ENCODE data around the gene ZDHHC14.
A peak's percentile ranks its signal among the peaks of the same experiment; 100 is the strongest.

Gene ZDHHC14

DNA sequence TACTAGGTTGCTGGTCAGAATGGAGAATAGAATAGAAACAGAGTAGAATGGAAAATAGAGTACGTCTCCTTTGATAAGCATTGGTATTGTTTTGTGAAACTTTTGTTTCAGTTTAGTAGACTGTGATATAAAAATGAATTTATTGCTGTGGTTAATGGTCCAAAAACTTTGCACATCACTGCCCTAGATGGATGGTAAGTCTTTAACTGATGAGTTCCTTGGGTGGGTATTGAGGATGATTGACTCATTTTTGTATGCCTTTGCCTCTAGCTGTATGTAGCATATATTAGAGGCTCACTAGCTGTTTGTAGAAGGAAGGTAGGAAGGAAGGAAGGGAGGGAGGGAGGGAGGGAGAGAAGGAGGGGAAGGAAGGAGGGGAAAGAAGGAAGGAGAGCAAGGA, 48.3 kb downstream of the ZDHHC14 start:
- Histone ChIP-seq H3K4me1 (ENCODE audit: control insufficient read depth, insufficient read depth, low read length) (peaks cover 4% of the 10 kb centered on the region), H3K36me3 (ENCODE audit: control insufficient read depth in 2 of 2, insufficient read depth in 2 of 2, low read length in 2 of 2) (no peaks in the 10 kb centered on the region), H3K27me3 (ENCODE audit: control insufficient read depth in 1 of 2, insufficient read depth in 2 of 2, low read length in 2 of 2) (no peaks in the 10 kb centered on the region), H3K9me3 (ENCODE audit: control insufficient read depth in 2 of 2, low read length in 2 of 2) (no peaks in the 10 kb centered on the region), H3K4me3 (ENCODE audit: low read length in 2 of 2) (no peak overlapping the region), H3K9ac (ENCODE audit: low read length in 2 of 2) (no peak overlapping the region), H3K27ac (ENCODE audit: low read length) (no peak overlapping the region)

- Histone ChIP-seq H3K9me3 (ENCODE audit: control insufficient read depth in 2 of 2, low read length in 2 of 2) (no peaks in the 10 kb centered on the region), H3K4me3 (ENCODE audit: low read length in 2 of 2) (no peak overlapping the region), H3K9ac (ENCODE audit: low read length in 2 of 2) (no peak overlapping the region), H3K27me3 (ENCODE audit: control insufficient read depth in 1 of 2, insufficient read depth in 2 of 2, low read length in 2 of 2) (no peaks in the 10 kb centered on the region), H3K36me3 (ENCODE audit: control insufficient read depth in 2 of 2, insufficient read depth in 2 of 2, low read length in 2 of 2) (no peaks in the 10 kb centered on the region), H3K4me1 (ENCODE audit: control insufficient read depth, insufficient read depth, low read length) (peaks cover 6% of the 10 kb centered on the region), H3K27ac (ENCODE audit: low read length) (no peak overlapping the region)
Observed at GRCh38 chr6:157430834-157431233, 49.8 kb downstream of the ZDHHC14 start.

DNA sequence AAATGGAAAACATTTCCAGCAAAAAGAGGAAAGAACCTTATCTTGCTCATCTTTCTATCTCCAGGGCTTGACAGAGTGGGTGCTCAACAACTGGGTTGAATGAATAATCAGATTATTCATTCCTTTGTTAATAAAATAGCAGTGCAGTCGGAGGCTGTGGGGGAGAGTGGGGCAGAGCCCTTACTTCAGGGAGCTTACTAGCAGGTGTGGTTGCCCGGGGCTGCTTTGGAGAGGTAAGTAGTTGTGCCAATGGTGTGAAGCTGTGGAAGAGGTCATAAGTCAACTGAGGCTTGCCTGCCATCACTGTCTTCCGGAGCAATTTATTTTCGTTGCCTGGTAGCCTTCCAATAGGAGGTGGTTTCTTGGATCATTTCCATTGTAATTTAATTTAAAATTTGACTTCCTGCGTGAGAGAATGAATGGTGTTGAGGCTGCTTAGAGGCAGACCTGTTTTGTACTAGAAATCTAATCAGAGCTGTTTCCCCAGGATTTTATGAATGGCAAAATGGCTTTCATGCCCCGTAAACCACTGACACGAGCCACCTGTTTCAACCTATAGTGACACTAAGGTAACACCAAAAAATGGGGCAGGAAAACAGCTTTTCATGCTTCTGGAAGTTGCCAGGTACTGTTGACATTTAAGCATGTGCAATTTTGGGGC, 51.4 kb downstream of the ZDHHC14 start:
- H3K4me1 ChIP-seq (ENCODE audit: control insufficient read depth, insufficient read depth, low read length) = peaks cover 6% of the 10 kb centered on the region
- H3K27me3 ChIP-seq (ENCODE audit: control insufficient read depth in 1 of 2, insufficient read depth in 2 of 2, low read length in 2 of 2) = no peaks in the 10 kb centered on the region
- H3K27ac ChIP-seq (ENCODE audit: low read length) = no peak overlapping the region
- no peaks in the 10 kb centered on the region for H3K9me3 ChIP-seq (ENCODE audit: control insufficient read depth in 2 of 2, low read length in 2 of 2)
- no peak overlapping the region for H3K9ac ChIP-seq (ENCODE audit: low read length in 2 of 2)
- no peaks in the 10 kb centered on the region for H3K36me3 ChIP-seq (ENCODE audit: control insufficient read depth in 2 of 2, insufficient read depth in 2 of 2, low read length in 2 of 2)
- no peak overlapping the region for H3K4me3 ChIP-seq (ENCODE audit: low read length in 2 of 2)

GRCh38 chr6:157432892-157433265, 51.9 kb downstream of the ZDHHC14 start:
- Histone ChIP-seq H3K4me1 (ENCODE audit: control insufficient read depth, insufficient read depth, low read length) (peaks cover 6% of the 10 kb centered on the region), H3K4me3 (ENCODE audit: low read length in 2 of 2) (no peak overlapping the region)

GRCh38 chr6:157433678-157434081, 52.7 kb downstream of the ZDHHC14 start:
- Histone ChIP-seq H3K27ac (ENCODE audit: low read length) (no peak overlapping the region), H3K4me3 (ENCODE audit: low read length in 2 of 2) (no peak overlapping the region), H3K9ac (ENCODE audit: low read length in 2 of 2) (no peak overlapping the region), H3K36me3 (ENCODE audit: control insufficient read depth in 2 of 2, insufficient read depth in 2 of 2, low read length in 2 of 2) (no peaks in the 10 kb centered on the region), H3K27me3 (ENCODE audit: control insufficient read depth in 1 of 2, insufficient read depth in 2 of 2, low read length in 2 of 2) (no peaks in the 10 kb centered on the region), H3K4me1 (ENCODE audit: control insufficient read depth, insufficient read depth, low read length) (peaks cover 6% of the 10 kb centered on the region), H3K9me3 (ENCODE audit: control insufficient read depth in 2 of 2, low read length in 2 of 2) (no peaks in the 10 kb centered on the region)

More at GRCh38 chr6:157432892-157433265, 51.9 kb downstream of the ZDHHC14 start:
- no peaks in the 10 kb centered on the region for H3K27me3 ChIP-seq (ENCODE audit: control insufficient read depth in 1 of 2, insufficient read depth in 2 of 2, low read length in 2 of 2)
- H3K36me3 ChIP-seq (ENCODE audit: control insufficient read depth in 2 of 2, insufficient read depth in 2 of 2, low read length in 2 of 2) = no peaks in the 10 kb centered on the region
- H3K9me3 ChIP-seq (ENCODE audit: control insufficient read depth in 2 of 2, low read length in 2 of 2) = no peaks in the 10 kb centered on the region
- H3K27ac ChIP-seq (ENCODE audit: low read length) = no peak overlapping the region
- H3K9ac ChIP-seq (ENCODE audit: low read length in 2 of 2) = no peak overlapping the region

- Histone ChIP-seq H3K27me3 (ENCODE audit: control insufficient read depth in 1 of 2, insufficient read depth in 2 of 2, low read length in 2 of 2) (no peaks in the 10 kb centered on the region), H3K9ac (ENCODE audit: low read length in 2 of 2) (peak overlapping the region in 1 of 2 donors; percentile 57), H3K9me3 (ENCODE audit: control insufficient read depth in 2 of 2, low read length in 2 of 2) (no peaks in the 10 kb centered on the region), H3K4me3 (ENCODE audit: low read length in 2 of 2) (peak overlapping the region; percentile 21 to 35), H3K36me3 (ENCODE audit: control insufficient read depth in 2 of 2, insufficient read depth in 2 of 2, low read length in 2 of 2) (no peaks in the 10 kb centered on the region), H3K27ac (ENCODE audit: low read length) (peak overlapping the region; percentile 41), H3K4me1 (ENCODE audit: control insufficient read depth, insufficient read depth, low read length) (peaks cover 6% of the 10 kb centered on the region)
Observed at GRCh38 chr6:157434349-157435033, 53.5 kb downstream of the ZDHHC14 start.

DNA sequence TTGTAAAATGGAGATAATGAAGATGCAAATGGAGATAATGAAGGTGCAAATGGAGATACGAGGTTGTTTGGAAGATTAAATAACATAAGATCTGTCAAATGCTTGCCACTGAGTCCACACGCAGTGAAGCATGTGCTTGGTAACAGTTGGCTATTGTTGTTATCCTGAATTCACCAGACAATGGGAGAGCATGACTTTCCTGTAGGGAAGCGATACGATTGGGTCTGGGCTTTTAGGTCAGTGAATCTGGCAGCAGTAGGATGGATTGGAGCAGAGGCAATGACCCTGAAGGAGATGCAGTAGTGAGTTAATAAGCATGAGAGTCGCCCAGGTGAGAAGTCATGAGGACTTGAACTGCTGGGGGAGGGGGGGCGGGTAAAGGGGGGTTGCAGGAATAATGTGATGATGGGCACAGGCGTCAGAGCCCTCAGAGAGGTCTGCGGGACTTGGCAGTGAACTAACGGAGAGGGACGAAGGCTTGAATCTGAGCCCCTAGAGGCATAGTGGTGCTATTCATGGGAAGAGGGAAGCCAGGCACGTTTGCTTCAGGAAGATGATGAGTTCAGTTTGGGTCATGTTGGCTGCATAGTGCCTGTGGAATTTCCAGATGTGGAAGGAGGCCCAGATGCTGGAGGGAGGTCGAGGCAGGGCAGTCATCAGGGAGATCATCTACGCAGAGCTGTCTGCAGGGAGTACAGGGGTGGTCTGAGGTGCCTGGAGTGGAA, 55.4 kb downstream of the ZDHHC14 start:
- no peak overlapping the region for H3K4me3 ChIP-seq (ENCODE audit: low read length in 2 of 2)
- H3K9me3 ChIP-seq (ENCODE audit: control insufficient read depth in 2 of 2, low read length in 2 of 2) = no peaks in the 10 kb centered on the region
- H3K4me1 ChIP-seq (ENCODE audit: control insufficient read depth, insufficient read depth, low read length) = peaks cover 6% of the 10 kb centered on the region
- no peak overlapping the region for H3K9ac ChIP-seq (ENCODE audit: low read length in 2 of 2)
- H3K36me3 ChIP-seq (ENCODE audit: control insufficient read depth in 2 of 2, insufficient read depth in 2 of 2, low read length in 2 of 2) = no peaks in the 10 kb centered on the region
- no peak overlapping the region for H3K27ac ChIP-seq (ENCODE audit: low read length)
- no peaks in the 10 kb centered on the region for H3K27me3 ChIP-seq (ENCODE audit: control insufficient read depth in 1 of 2, insufficient read depth in 2 of 2, low read length in 2 of 2)

DNA sequence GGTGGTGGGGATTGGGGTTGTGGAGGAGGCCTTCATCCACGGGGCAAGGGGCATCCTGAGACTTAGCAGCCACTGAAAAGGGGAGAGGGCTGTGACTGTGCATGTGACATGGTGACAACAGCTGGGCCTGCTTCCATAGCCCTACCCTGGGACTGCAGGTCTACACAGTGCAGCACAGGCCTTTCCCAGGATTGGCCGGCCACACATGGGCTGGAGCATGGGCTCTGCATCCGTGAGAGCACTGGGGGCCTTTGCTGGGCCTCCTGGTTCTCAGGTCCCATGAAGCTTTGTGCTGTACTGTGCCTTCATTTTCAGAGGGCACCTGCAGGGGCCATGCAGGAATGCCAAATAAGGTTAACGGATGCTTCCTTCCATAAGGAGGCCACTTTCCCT, 56.0 kb downstream of the ZDHHC14 start:
- Histone ChIP-seq H3K4me1 (ENCODE audit: control insufficient read depth, insufficient read depth, low read length) (peaks cover 6% of the 10 kb centered on the region), H3K9me3 (ENCODE audit: control insufficient read depth in 2 of 2, low read length in 2 of 2) (no peaks in the 10 kb centered on the region), H3K27ac (ENCODE audit: low read length) (no peak overlapping the region), H3K4me3 (ENCODE audit: low read length in 2 of 2) (no peak overlapping the region), H3K27me3 (ENCODE audit: control insufficient read depth in 1 of 2, insufficient read depth in 2 of 2, low read length in 2 of 2) (no peaks in the 10 kb centered on the region), H3K36me3 (ENCODE audit: control insufficient read depth in 2 of 2, insufficient read depth in 2 of 2, low read length in 2 of 2) (no peaks in the 10 kb centered on the region), H3K9ac (ENCODE audit: low read length in 2 of 2) (no peak overlapping the region)

GRCh38 chr6:157438611-157439111, 57.7 kb downstream of the ZDHHC14 start:
- Histone ChIP-seq H3K27ac (ENCODE audit: low read length) (no peak overlapping the region), H3K4me3 (ENCODE audit: low read length in 2 of 2) (no peak overlapping the region)

GRCh38 chr6:157440171-157440570, 59.2 kb downstream of the ZDHHC14 start:
- H3K4me1 ChIP-seq (ENCODE audit: control insufficient read depth, insufficient read depth, low read length) = no peaks in the 10 kb centered on the region
- H3K27me3 ChIP-seq (ENCODE audit: control insufficient read depth in 1 of 2, insufficient read depth in 2 of 2, low read length in 2 of 2) = no peaks in the 10 kb centered on the region
- no peak overlapping the region for H3K4me3 ChIP-seq (ENCODE audit: low read length in 2 of 2)
- no peaks in the 10 kb centered on the region for H3K36me3 ChIP-seq (ENCODE audit: control insufficient read depth in 2 of 2, insufficient read depth in 2 of 2, low read length in 2 of 2)
- no peaks in the 10 kb centered on the region for H3K9me3 ChIP-seq (ENCODE audit: control insufficient read depth in 2 of 2, low read length in 2 of 2)
- H3K9ac ChIP-seq (ENCODE audit: low read length in 2 of 2) = no peak overlapping the region
- no peak overlapping the region for H3K27ac ChIP-seq (ENCODE audit: low read length)

More at GRCh38 chr6:157438611-157439111, 57.7 kb downstream of the ZDHHC14 start:
- Histone ChIP-seq H3K9ac (ENCODE audit: low read length in 2 of 2) (no peak overlapping the region), H3K4me1 (ENCODE audit: control insufficient read depth, insufficient read depth, low read length) (peaks cover 4% of the 10 kb centered on the region), H3K27me3 (ENCODE audit: control insufficient read depth in 1 of 2, insufficient read depth in 2 of 2, low read length in 2 of 2) (no peaks in the 10 kb centered on the region), H3K9me3 (ENCODE audit: control insufficient read depth in 2 of 2, low read length in 2 of 2) (no peaks in the 10 kb centered on the region), H3K36me3 (ENCODE audit: control insufficient read depth in 2 of 2, insufficient read depth in 2 of 2, low read length in 2 of 2) (no peaks in the 10 kb centered on the region)
